H4 (cell line): Measurements from ENCODE around the gene TRANK1. TPM values are rescaled to one million over a fixed set of nuclear protein-coding genes. Genes with fewer than 3 reads are reported as not detected.
"Not testable (repeated sequence)": the region's sequence is repeated elsewhere in the genome, so short reads cannot be mapped to it uniquely, and the experiment has no call there.

Source experiments
- DNase-seq: peaks from one replicate; pipeline ENCODE4 v3.0.0-alpha.2; 2015; ENCODE audit warnings: low spot score
- total RNA-seq: library from RNA; depleted of rRNA; stranded (reverse); fragments of >200 nt; shearing (Covaris generic); gene quantifications from 2 replicates; pipeline ENCODE4 v1.2.3, GENCODE V29; 2014

Gene TRANK1
- total RNA-seq, 1 experiment from 2014 or later: 11.4 TPM

- no peak for DNase-seq
These were observed 12.2 kb upstream of the TRANK1 start for GRCh38 chr3:36957063-36957462.

GRCh38 chr3:36956155-36956554 lies 11.3 kb upstream of the TRANK1 start:
- no peak for DNase-seq

GRCh38 chr3:36954452-36955134 lies 9.7 kb upstream of the TRANK1 start:
- DNase-seq: no peak

- not testable (repeated sequence) for DNase-seq
These were observed 3.0 kb upstream of the TRANK1 start for GRCh38 chr3:36947814-36948213.

- DNase-seq: no peak
These were observed 603 bp upstream of the TRANK1 start for GRCh38 chr3:36945333-36945980.

GRCh38 chr3:36944012-36944640 lies 728 bp downstream of the TRANK1 start:
- DNase-seq: no peak

- DNase-seq: no peak
These were observed 1.3 kb downstream of the TRANK1 start for GRCh38 chr3:36943601-36944000.

- DNase-seq: no peak
These were observed 2.1 kb downstream of the TRANK1 start for GRCh38 chr3:36942638-36943248.

- DNase-seq: no peak
These were observed 3.2 kb downstream of the TRANK1 start for GRCh38 chr3:36941658-36942057.

GRCh38 chr3:36941162-36941561 lies 3.7 kb downstream of the TRANK1 start:
- DNase-seq: no peak

GRCh38 chr3:36937492-36937891 lies 7.4 kb downstream of the TRANK1 start:
- no peak for DNase-seq

GRCh38 chr3:36933540-36934296 lies 11.1 kb downstream of the TRANK1 start:
- no peak for DNase-seq

GRCh38 chr3:36931424-36931823 lies 13.4 kb downstream of the TRANK1 start:
- DNase-seq: not testable (repeated sequence)

GRCh38 chr3:36928220-36928619 lies 16.6 kb downstream of the TRANK1 start:
- DNase-seq: no peak

GRCh38 chr3:36926292-36926897 lies 18.5 kb downstream of the TRANK1 start:
- DNase-seq: no peak

- DNase-seq: no peak
These were observed 19.9 kb downstream of the TRANK1 start for GRCh38 chr3:36924744-36925521.

GRCh38 chr3:36923981-36924743 lies 20.7 kb downstream of the TRANK1 start:
- no peak for DNase-seq

- DNase-seq: no peak
These were observed 21.3 kb downstream of the TRANK1 start for GRCh38 chr3:36923523-36923943.

- DNase-seq: no peak
These were observed 23.8 kb downstream of the TRANK1 start for GRCh38 chr3:36920884-36921567.
